HEK293 (cell line): ENCODE data around the gene PLA2G2E.

Source experiments
- HOXA7 ChIP-seq: sonication (generic); formaldehyde crosslinking; IDR thresholded peaks from 2 replicates; pipeline ENCODE4 v1.8.1; 2022; ENCODE audit warnings: missing genetic modification reagents, borderline replicate concordance
- ZBTB8A ChIP-seq: fragments of 450-650 bp; formaldehyde crosslinking; IDR thresholded peaks from 2 replicates; pipeline ENCODE4 v1.5.1; 2016; ENCODE audit warnings: missing biosample characterization, missing genetic modification characterization

DNA sequence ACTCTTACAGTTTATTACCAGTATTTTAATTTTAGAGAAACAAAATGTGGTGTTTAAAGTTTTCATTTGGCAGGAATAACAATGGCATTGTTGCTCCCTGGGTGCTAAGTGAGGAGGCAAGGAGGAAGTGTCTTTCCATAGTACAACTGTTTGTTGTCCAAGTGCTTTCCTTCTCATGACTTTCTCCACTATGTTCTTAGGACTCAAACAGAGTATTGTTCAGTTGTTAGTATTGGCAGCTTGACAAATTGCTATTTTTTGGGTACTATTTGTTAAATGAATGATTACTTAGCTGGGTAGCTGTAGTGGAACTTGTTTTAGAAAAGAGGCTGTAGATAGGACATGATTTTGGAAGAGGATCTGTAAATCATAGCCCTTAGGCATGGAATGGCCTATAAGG, 33.8 kb downstream of the PLA2G2E start:
- TF ChIP-seq HOXA7 (CRISPR knock-in tag), result no peak
- no peak for TF ChIP-seq ZBTB8A
